ENCODE measurements around the gene SPIC.

GRCh38 chr12:101470939-101471338 is 4.2 kb upstream of the SPIC start:
- TF ChIP-seq EP300 (IDR thresholded peaks at IDR 0.05), result no peak
- TF ChIP-seq CTCF (IDR thresholded peaks at IDR 0.05), result no peak
- no peak for TF ChIP-seq POLR2AphosphoS5 (IDR thresholded peaks at IDR 0.05)
